Motor neuron (in vitro differentiated cells): Measurements from ENCODE around the gene CCN5. TPM values are rescaled to one million over a fixed set of nuclear protein-coding genes. Genes with fewer than 3 reads are reported as not detected.

Source experiments
- ATAC-seq, 8 experiments: fragments of 200-7000 bp; cut with Tn5 transposase; replicated peaks in 6 of 8; 2 replicates each; pipeline ENCODE4 v1.8.0; 2021; ENCODE audit warnings: mild to moderate bottlenecking in 8 of 8, moderate library complexity in 8 of 8
- H3K27ac ChIP-seq, 2 donors: fragments of 250-450 bp; sonication (Bioruptor Pico); 2 replicates each; pipeline ENCODE4 v1.9.0; 2021; ENCODE audit warnings: antibody characterized with exemption in 2 of 2, mild to moderate bottlenecking in 2 of 2, moderate library complexity in 1 of 2
- H3K4me1 ChIP-seq, 2 donors: fragments of 250-450 bp; sonication (Bioruptor Pico); replicated peaks in 1 of 2; 2 replicates each; pipeline ENCODE4 v1.6.1; 2021; ENCODE audit warnings: antibody characterized with exemption in 2 of 2, mild to moderate bottlenecking in 2 of 2, moderate library complexity in 1 of 2
- H3K4me3 ChIP-seq, 5 donors: fragments of 250-450 bp; sonication (Bioruptor Pico); 2 replicates each; pipeline ENCODE4 v1.9.0; 2021; ENCODE audit warnings: antibody characterized with exemption in 5 of 5, mild to moderate bottlenecking in 5 of 5, moderate library complexity in 4 of 5
- WGBS, 10 experiments: fragments of 450-650 bp; shearing (Covaris generic); methylation state at CpG; one replicate each; pipeline ENCODE4 v1.0.0; 2022; 5-methylcytosine and 5-hydroxymethylcytosine counted together
- in situ Hi-C, 9 experiments: fragments of 400-800 bp; cut with MboI; loops; one replicate each; pipeline ENCODE4 v1.15.0; 2021; ENCODE audit warnings: low sequenced_read_pairs in 9 of 9, low pct_unique_long_range_greater_than_20kb in 2 of 9; ENCODE audit not compliant: unreplicated experiment in 9 of 9
- total RNA-seq, 8 experiments: library from RNA; unstranded; fragments of 300-600 nt; gene quantifications; 2 replicates each; pipeline versions ENCODE4 v1.2.3 to v1.2.4, GENCODE V29; 2022

Gene CCN5
- total RNA-seq, 8 experiments from 2014 or later = 0.13 to 14.4 (median 0.68) TPM

DNA sequence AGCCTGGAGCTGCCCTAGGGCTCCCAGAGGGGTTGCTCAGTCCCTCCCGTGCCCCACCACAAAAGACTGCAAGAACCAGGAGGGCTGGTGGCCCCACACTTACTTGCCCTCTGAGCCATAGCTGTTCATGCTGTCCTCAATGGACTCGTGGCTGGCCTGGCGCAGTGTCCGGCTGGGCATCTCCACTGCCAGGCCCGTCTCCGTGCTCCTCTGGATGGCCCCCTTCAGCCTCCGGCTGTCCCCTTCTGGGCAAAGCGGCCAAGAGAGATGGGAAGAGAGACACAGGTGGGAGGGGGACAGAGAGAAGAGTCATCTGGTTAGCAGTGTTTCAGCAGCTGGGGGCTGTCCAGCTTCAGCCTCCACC is 56.0 kb downstream of the CCN5 start:
- Histone ChIP-seq H3K27ac (no peak overlapping the region), H3K4me1 (peaks cover 0 to 17% of the 10 kb centered on the region in 2 donors), H3K4me3 (no peak overlapping the region)
- ATAC-seq = no peak
- WGBS, 10 experiments = 60 to 100% (median 83%) methylated on average over 1 to 5 of the region's 8 CpGs; no CpG with 5 or more reads in 6 of the 10 experiments
- in situ Hi-C loops = loop anchor here in 1 of 9 experiments (25.0 kb wide), 1 partner anchor 91 kb away; no protein-coding TSS in a partner anchor

DNA sequence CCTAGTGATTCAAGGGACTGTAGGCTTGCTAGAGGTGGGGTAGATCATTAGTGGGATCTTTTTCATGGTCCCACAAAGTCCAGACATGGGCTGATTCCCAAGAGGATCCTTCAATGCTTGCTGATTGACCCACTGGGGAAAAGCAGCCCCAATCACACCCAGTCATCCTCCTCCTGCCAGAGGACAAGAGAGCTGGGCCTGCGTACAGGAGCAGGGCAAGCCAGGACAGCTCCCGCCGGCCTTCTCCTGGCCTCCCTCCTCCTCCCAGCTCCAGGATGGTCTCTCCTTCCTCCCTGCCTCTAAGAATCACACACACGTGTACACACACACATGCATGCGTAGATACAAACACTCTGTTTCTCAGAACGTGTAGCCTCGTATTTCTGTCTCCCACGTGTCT is 57.5 kb downstream of the CCN5 start:
- WGBS, 10 experiments = 23 to 100% (median 52%) methylated on average over 1 to 5 of the region's 8 CpGs; no CpG with 5 or more reads in 4 of the 10 experiments
- Histone ChIP-seq H3K4me3 (no peak overlapping the region), H3K27ac (no peak overlapping the region), H3K4me1 (peaks cover 0 to 17% of the 10 kb centered on the region in 2 donors)
- in situ Hi-C loops = loop anchor here in 1 of 9 experiments (25.0 kb wide), 1 partner anchor 90 kb away; no protein-coding TSS in a partner anchor
- peak in 1 of 8 experiments; percentile 18 for ATAC-seq

- Histone ChIP-seq H3K4me3 (no peak overlapping the region), H3K4me1 (peaks cover 0 to 17% of the 10 kb centered on the region in 2 donors), H3K27ac (no peak overlapping the region)
- in situ Hi-C loops = loop anchor here in 1 of 9 experiments (25.0 kb wide), 1 partner anchor 89 kb away; no protein-coding TSS in a partner anchor
- 3 to 79% (median 39%) methylated on average over 1 to 4 of the region's 10 CpGs; no CpG with 5 or more reads in 4 of the 10 experiments for WGBS, 10 experiments
- peak in 2 of 8 experiments; percentile 25 to 36 for ATAC-seq
Observed at GRCh38 chr20:44773070-44773829, 58.1 kb downstream of the CCN5 start.

DNA sequence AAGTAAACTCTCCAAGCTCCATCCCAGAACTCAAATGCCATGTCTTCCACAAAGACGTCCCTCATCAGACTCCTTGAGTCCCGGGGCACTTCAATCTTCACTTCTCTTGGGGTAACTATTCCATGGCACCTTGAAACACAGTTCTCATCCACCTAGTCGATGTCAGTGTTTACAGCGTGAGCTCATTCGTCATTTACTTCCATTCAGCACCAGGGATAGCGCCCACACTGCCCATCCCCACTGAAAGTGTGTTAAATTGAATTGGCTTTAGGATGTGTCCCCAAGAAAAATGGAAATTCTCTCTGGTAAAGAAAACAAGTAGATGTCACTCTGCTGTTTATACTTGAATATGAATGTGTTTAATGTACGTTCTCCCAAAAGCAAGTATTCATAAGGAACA is 61.8 kb downstream of the CCN5 start:
- in situ Hi-C loops = no loop called here

More for the DNA sequence above, 61.8 kb downstream of the CCN5 start:
- Histone ChIP-seq H3K4me1 (peaks cover 9 to 17% of the 10 kb centered on the region in 2 donors), H3K27ac (no peak overlapping the region), H3K4me3 (no peak overlapping the region)
- 0 to 36% (median 9%) methylated on average over 1 to 7 of the region's 7 CpGs for WGBS, 10 experiments
- ATAC-seq = peak in 2 of 8 experiments; percentile 28 to 42

Other genes with a start within 250 kb of the CCN5 start
- 10 to 100 TPM in 5 of 8 experiments, 1 to 10 TPM in 3; 7.1 to 18.9 (median 11.9) TPM for gene TTPAL, start 239.5 kb upstream of the CCN5 start, total RNA-seq
- gene SERINC3, start 193.3 kb upstream of the CCN5 start, total RNA-seq = 100 to 1,000 TPM in 1 of 8 experiments, 10 to 100 TPM in 7; 39.3 to 108 (median 61.1) TPM
- 10 to 100 TPM; 16.5 to 92.6 (median 28.5) TPM for gene PKIG, start 132.8 kb upstream of the CCN5 start, total RNA-seq
- 1 to 10 TPM; 1.9 to 8.9 (median 4.7) TPM for gene ADA, start 63.7 kb upstream of the CCN5 start, total RNA-seq
- 1 to 10 TPM in 2 of 8 experiments, under 1 TPM in 6; 0.13 to 2.2 (median 0.52) TPM for gene KCNK15, start 30.5 kb downstream of the CCN5 start, total RNA-seq
- 10 to 100 TPM in 5 of 8 experiments, 1 to 10 TPM in 2, under 1 TPM in 1; 0.71 to 27.1 (median 16.0) TPM for gene RIMS4, start 95.2 kb downstream of the CCN5 start, total RNA-seq
- 100 to 1,000 TPM in 5 of 8 experiments, 10 to 100 TPM in 3; 95.7 to 193 (median 114) TPM for gene YWHAB, start 170.3 kb downstream of the CCN5 start, total RNA-seq
- 10 to 100 TPM in 5 of 8 experiments, 1 to 10 TPM in 3; 4.4 to 97.9 (median 12.8) TPM for gene PABPC1L, start 194.7 kb downstream of the CCN5 start, total RNA-seq
- gene TOMM34, start 245.0 kb downstream of the CCN5 start, total RNA-seq = 10 to 100 TPM; 14.6 to 80.9 (median 23.6) TPM